Activated T-cell treated with anti-CD3 and anti-CD28 coated beads, Interleukin-2, amount 50 U/mL, for 48 hours (primary cell): ENCODE results near the gene SCT.
A peak's percentile ranks its signal among the peaks of the same experiment; 100 is the strongest.

Experiments used
- DNase-seq, 2 experiments: peaks; one replicate each; pipeline ENCODE4 v3.0.0-alpha.2; 2020

The SCT gene

GRCh38 chr11:621838-622237 is 5.1 kb downstream of the SCT start:
- DNase-seq = no peak

GRCh38 chr11:620935-621814 is 5.8 kb downstream of the SCT start:
- peak in 1 of 2 experiments; percentile 21 for DNase-seq

- DNase-seq = no peak
Measured at GRCh38 chr11:620201-620600, 6.8 kb downstream of the SCT start.

DNA sequence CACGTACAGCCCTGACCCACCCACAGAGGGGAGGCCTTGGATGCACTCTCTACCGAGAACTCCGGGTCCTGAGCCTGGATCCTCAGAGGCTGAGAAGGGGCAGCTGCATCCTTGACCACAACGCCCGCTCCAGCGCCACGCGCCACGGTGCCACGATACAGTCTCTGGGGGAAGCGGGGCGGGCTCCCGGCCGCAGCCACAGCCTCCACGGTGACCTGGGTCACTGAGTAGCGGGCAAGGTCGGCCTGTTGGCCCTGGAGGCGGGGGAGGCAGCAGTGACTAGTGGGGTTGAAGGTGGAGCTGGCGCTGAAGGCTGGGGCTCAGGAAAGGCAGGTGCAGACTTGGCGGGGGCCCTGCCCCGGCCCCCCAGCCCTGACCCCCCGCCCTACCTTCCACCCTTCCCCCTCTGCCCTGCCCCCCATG is 7.3 kb downstream of the SCT start:
- DNase-seq = no peak

- DNase-seq = no peak
Measured at GRCh38 chr11:618856-619627, 7.9 kb downstream of the SCT start.

- DNase-seq = no peak
Measured at GRCh38 chr11:617912-618682, 8.9 kb downstream of the SCT start.

GRCh38 chr11:617199-617911 is 9.6 kb downstream of the SCT start:
- DNase-seq = no peak

DNA sequence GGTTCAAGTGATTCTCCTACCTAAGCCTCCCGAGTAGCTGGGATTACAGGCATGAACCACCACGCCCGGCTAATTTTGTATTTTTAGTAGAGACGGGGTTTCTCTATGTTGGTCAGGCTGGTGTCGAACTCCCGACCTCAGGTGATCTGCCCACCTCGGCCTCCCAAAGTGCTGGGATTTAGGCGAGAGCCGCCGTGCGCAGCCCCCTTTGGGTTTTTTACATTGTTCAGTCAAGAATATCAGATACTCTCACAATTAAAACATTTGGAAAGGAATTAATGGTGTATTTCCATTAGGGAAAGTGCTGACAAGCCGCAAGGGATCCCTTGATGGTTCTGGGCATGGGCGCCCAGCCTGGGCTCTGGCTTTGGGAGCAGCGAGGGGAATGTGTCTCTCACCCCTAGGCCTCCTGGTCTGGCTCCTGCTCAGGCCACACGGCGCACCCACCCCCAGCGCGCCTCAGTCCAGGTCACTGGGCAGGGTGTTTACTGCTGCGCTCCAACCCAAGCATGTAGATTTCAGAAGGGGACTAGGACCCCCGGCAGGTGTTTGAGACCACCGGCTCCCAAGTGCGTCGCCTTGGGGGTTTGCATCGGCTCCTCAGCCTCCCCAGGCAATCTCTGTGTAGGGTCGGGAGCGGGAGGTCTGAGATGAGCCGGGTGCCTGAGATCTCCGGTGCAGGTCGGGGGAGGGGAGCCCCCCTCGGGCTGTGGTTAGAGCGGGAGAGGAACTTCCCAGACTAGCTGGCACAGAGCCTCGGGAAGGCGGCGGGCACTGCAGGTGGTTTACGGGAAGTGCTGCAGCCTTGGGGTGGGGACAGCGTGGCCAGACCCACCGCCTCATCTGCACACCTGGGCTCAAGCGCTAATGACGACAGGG is 10.4 kb downstream of the SCT start:
- DNase-seq = no peak

- DNase-seq = peak; percentile 91 to 93
Measured at GRCh38 chr11:615504-616319, 11.3 kb downstream of the SCT start, which contains the start of gene IRF7. IRF7 (minus strand) TSS chr11:615950; CDS start chr11:615364, 586 bp downstream.

DNA sequence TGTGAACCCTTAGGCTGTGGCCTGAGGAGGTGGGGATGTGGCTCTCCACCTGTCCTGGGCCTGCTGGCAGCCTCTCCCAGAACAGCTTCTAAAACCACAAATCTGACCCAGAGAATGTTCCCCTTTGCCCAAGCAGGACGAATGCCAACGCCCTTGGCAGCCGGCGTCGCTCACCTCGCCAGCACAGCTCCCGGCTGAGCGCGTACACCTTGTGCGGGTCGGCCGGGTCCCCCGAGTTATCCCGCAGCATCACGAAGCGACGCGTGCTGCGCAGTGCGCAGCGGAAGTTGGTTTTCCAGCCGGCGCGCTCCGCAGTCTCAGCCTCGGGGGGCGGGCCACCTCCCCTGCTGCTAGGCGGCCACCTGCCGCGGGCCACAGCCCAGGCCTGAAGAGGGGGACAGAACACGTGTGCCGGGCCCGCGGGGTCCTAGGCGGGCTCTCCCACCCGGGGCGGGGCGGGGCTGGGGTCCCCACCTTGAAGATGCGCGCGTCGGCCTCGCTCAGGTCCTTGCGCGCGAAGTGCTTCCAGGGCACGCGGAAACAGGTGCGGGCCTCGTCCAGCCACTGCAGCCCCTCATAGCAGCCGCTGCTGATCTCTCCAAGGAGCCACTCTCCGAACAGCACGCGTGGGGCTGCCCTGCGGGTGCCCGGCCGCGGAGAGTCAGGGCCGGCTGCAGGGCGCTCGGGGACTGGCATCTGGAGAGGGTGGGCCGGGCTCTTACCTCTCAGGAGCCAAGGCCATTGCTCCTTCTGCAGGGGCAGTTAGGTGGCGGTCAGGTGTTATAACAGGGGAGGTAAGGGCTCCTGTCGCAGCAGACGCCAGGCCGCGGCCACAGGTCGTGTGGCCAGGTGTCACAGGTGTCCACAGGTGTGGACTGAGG is 12.1 kb downstream of the SCT start:
- DNase-seq = no peak

- peak in 1 of 2 experiments; percentile 48 for DNase-seq
Measured at GRCh38 chr11:614021-614622, 12.9 kb downstream of the SCT start.

DNA sequence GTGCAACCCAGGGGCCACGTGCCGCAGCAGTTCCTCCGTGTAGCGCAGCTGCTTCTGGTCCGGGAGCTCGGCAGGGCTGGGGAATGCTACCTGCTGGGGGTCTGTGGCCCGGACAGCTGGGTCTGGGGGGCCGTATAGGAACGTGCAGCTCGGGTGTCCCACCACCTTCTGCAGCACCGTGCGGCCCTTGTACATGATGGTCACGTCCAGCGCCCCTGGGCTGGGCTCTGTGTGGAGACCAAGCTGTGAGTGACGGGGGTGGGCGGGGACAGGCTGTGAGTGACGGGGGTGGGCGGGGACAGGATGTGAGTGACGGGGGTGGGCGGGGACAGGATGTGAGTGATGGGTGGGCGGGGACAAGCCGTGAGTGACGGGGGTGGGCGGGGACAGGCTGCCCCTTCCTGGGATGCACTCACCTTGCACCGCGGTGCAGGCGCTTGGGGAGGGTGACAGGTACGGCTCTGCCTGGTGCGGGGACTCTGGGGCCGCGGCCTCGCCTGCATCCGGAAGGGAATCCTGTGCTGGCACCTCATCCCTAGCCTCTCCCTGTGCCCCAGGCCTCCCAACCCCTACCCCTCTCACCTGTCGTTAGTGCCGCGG is 13.5 kb downstream of the SCT start:
- peak; percentile 88 to 91 for DNase-seq

GRCh38 chr11:612961-613300 is 14.1 kb downstream of the SCT start:
- DNase-seq = no peak

DNA sequence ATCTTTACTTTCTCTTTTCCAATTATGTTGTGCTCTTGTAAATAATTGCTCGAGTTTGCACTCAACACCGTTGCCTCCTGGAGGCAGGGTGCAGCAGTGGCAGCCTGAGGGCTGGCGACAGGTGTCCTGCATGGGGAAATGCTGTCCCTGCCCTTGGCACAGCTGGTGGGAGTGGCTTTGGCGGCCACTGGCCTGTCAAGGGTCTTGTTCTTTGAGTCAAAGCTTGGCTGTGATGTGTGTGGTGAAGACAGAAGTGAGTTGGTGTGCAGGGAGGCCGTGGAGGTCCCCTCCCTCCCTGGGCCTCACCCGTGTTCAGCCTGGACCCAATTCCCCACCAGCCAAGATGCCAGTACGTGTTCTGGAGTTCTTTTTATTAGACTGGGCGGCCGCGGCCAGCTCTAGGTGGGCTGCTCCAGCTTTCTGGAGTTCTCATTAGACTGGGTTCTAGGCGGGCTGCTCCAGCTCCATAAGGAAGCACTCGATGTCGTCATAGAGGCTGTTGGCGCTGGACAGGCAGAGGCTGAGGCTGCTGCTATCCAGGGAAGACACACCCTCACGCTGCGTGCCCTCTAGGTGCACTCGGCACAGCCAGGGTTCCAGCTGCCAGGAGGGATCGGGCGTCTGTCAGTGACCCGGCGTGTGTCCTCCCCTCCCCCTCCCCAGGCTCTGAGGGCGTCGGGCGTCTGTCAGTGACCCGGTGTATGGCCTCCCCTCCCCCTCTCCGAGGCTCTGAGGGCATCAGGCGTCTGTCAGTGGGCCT is 14.6 kb downstream of the SCT start:
- peak in 1 of 2 experiments; percentile 49 for DNase-seq

DNA sequence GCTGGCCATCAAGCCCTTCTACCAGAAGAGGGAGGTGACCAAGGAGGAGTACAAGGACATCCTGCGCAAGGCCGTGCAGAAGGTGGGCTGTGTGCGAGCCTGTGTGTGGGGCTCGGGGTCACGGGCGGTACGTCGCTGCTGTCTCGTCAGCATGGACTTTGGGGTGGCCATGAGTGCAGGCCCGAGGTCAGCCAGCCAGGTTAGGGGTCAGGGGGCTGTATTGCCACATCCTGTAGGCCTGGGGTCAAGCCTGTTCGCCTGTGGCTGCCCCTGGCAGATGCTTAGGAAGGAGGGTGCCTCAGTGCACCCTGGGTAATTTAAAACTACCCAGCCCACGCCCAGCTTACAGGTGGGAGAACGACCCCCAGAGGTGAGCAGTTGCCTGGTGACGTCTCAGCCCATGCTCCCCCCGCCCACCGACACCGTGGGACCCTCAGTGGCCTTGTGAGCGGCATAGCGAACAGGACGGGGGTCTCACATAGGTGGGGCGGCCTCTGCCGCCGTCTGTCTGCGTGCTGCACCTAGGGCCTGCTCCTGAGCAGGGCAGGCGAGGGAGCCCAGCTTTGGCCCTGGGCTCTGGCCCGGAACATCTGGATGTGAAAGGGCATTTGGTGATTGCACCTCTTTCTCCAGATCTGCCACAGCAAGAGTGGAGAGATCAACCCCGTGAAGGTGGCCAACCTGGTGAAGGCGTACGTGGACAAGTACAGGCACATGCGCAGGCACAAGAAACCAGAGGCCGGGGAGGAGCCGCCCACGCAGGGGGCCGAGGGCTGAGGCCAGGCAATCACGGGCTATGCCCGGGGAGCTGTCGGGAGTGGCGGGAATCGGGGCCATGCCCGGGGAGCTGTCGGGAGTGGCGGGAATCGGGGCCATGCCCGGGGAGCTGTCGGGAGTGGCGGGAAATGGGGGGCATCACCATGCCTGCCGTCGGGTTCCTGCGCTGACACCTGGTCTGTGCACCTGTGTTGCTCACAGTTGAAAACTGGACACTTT is 15.7 kb downstream of the SCT start:
- DNase-seq = no peak

DNA sequence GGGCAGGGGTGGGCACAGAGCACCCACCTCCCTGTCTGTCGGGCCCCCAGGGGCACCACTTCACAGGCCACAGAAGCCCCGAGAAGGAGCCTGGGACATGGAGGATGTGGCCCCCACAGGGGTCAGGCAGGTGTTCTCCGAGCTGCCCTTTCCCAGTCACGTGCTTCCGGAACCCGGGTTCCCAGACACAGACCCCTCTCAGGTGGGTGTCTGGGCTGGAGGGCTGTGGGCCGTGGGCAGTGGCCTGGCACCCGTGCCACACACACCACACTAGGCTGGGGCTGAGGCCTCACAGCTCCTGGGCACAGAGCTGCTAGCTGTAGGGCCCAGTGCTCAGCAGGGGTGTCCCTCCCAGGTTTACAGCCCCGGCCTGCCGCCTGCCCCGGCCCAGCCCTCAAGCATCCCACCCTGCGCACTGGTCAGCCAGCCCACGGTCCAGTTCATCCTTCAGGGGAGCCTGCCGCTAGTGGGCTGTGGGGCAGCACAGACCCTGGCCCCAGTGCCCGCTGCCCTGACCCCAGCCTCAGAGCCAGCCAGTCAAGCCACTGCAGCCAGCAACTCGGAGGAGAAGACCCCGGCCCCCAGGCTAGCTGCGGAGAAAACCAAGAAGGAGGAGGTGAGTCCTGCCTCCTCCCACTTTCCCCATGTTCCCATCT is 16.7 kb downstream of the SCT start:
- DNase-seq = no peak
